Fibroblast of lung (primary cell): ENCODE measurements around the gene ACAD11.

Source experiments
- CTCF ChIP-seq, 2 donors: IDR thresholded peaks in 1 of 2; conservative IDR thresholded peaks in 1 of 2; 1 replicate in 1 of 2; 2 replicates in 1 of 2; pipeline ENCODE4 v1.5.1; 2011 to 2012; ENCODE audit warnings: low read length in 2 of 2, control low read depth in 1 of 2, inconsistent platforms in 1 of 2, low read depth in 1 of 2, mild to moderate bottlenecking in 1 of 2
- EZH2 ChIP-seq: IDR thresholded peaks from 2 replicates; pipeline ENCODE4 v1.5.1; 2012; ENCODE audit warnings: low read length, control low read depth, mild to moderate bottlenecking; ENCODE audit errors: missing control alignments

- TF ChIP-seq CTCF (conservative IDR thresholded peaks at IDR 0.05 in 1 of 2, IDR thresholded peaks at IDR 0.05 in 1 of 2; ENCODE audit: low read depth in 1 of 2, low read length in 2 of 2), result no peak
- no peak for TF ChIP-seq EZH2
These were observed 9.7 kb upstream of the ACAD11 start for GRCh38 chr3:132669256-132669777.
